Measurements from ENCODE around the gene C3orf22.
"Not testable (repeated sequence)": the region's sequence is repeated elsewhere in the genome, so short reads cannot be mapped to it uniquely, and the experiment has no call there.

C3orf22 gene

GRCh38 chr3:126542340-126543241 is 16.1 kb downstream of the C3orf22 start:
- DNase-seq, result no peak

- DNase-seq, result no peak
These were observed 16.9 kb downstream of the C3orf22 start for GRCh38 chr3:126541628-126542339.

- DNase-seq, result no peak
These were observed 17.6 kb downstream of the C3orf22 start for GRCh38 chr3:126540951-126541627.

- no peak for DNase-seq
These were observed 18.3 kb downstream of the C3orf22 start for GRCh38 chr3:126540342-126540849.

- no peak for DNase-seq
These were observed 19.0 kb downstream of the C3orf22 start for GRCh38 chr3:126539558-126540250.

- no peak for DNase-seq
These were observed 19.8 kb downstream of the C3orf22 start for GRCh38 chr3:126538966-126539365.

GRCh38 chr3:126538316-126538715 is 20.4 kb downstream of the C3orf22 start:
- no peak for DNase-seq

GRCh38 chr3:126537730-126538281 is 20.9 kb downstream of the C3orf22 start:
- no peak for DNase-seq

- peak in 1 of 2 experiments; percentile 10 for DNase-seq
These were observed 21.5 kb downstream of the C3orf22 start for GRCh38 chr3:126537116-126537729.

- DNase-seq, result no peak
These were observed 22.6 kb downstream of the C3orf22 start for GRCh38 chr3:126536126-126536525.

- DNase-seq, result no peak
These were observed 23.1 kb downstream of the C3orf22 start for GRCh38 chr3:126535636-126536035.

GRCh38 chr3:126534716-126535115 is 24.0 kb downstream of the C3orf22 start:
- DNase-seq, result not testable (repeated sequence)

- DNase-seq, result no peak
These were observed 25.2 kb downstream of the C3orf22 start for GRCh38 chr3:126533506-126533905.

- no peak for DNase-seq
These were observed 27.7 kb downstream of the C3orf22 start for GRCh38 chr3:126531051-126531330.

- DNase-seq, result no peak
These were observed 28.3 kb downstream of the C3orf22 start for GRCh38 chr3:126530171-126531050.

GRCh38 chr3:126529585-126530170 is 29.1 kb downstream of the C3orf22 start:
- no peak for DNase-seq

- no peak for DNase-seq
These were observed 29.8 kb downstream of the C3orf22 start for GRCh38 chr3:126528800-126529541.

- DNase-seq, result no peak
These were observed 30.3 kb downstream of the C3orf22 start for GRCh38 chr3:126528419-126528799.

- DNase-seq, result no peak
These were observed 31.1 kb downstream of the C3orf22 start for GRCh38 chr3:126527455-126528211.

Data from SHP77 (cell line).